Neural cell (in vitro differentiated cells): Measurements from ENCODE around the gene PRMT2. TPM values are rescaled to one million over a fixed set of nuclear protein-coding genes. Genes with fewer than 3 reads are reported as not detected.

ENCODE experiments used
- H2AFZ ChIP-seq: fragments of 200-600, 300-800 bp; sonication (generic), shearing (Covaris generic); 2 replicates; pipeline ENCODE4 v1.6.0; 2014; ENCODE audit warnings: low read depth, mild to moderate bottlenecking, antibody characterized with exemption, low read length, moderate library complexity
- H3F3A ChIP-seq: fragments of 200-600 bp; shearing (Covaris generic); 2 replicates; pipeline ENCODE4 v1.6.1; 2016; ENCODE audit warnings: mild to moderate bottlenecking, moderate library complexity, mixed read lengths, antibody characterized with exemption, low read length; ENCODE audit not compliant: insufficient read depth, poor library complexity, severe bottlenecking
- H3K27ac ChIP-seq: fragments of 200-600, 300-800 bp; sonication (generic), shearing (Covaris generic); 2 replicates; pipeline ENCODE4 v1.5.1; 2014; ENCODE audit warnings: mild to moderate bottlenecking, low read length, moderate library complexity
- H3K27me3 ChIP-seq: fragments of 300-800, 200-600 bp; sonication (generic), shearing (Covaris generic); 2 replicates; pipeline ENCODE4 v1.6.0; 2014; ENCODE audit warnings: mild to moderate bottlenecking, low read depth, low read length, moderate library complexity; ENCODE audit not compliant: insufficient read depth
- H3K36me3 ChIP-seq: fragments of 300-800, 200-600 bp; sonication (generic), shearing (Covaris generic); 2 replicates; pipeline ENCODE4 v1.5.1; 2014; ENCODE audit warnings: mild to moderate bottlenecking, antibody characterized with exemption, low read length, moderate library complexity; ENCODE audit not compliant: insufficient read depth
- H3K4me2 ChIP-seq: fragments of 300-800, 200-600 bp; sonication (generic), shearing (Covaris generic); 2 replicates; pipeline ENCODE4 v1.6.0; 2014; ENCODE audit warnings: mild to moderate bottlenecking, low read length
- H3K4me3 ChIP-seq: fragments of 300-800, 200-600 bp; sonication (generic), shearing (Covaris generic); 2 replicates; pipeline ENCODE4 v1.5.1; 2014; ENCODE audit warnings: mild to moderate bottlenecking, low read length, moderate library complexity
- H3K79me2 ChIP-seq: fragments of 200-600 bp; shearing (Covaris generic); replicated peaks from 2 replicates; pipeline ENCODE4 v1.6.0; 2014; ENCODE audit warnings: mild to moderate bottlenecking, low read length, moderate library complexity; ENCODE audit not compliant: insufficient read depth
- H3K9ac ChIP-seq: fragments of 300-800, 200-600 bp; sonication (generic), shearing (Covaris generic); 2 replicates; pipeline ENCODE4 v1.6.1; 2016; ENCODE audit warnings: mild to moderate bottlenecking, low read length, mixed read lengths
- H3K9me2 ChIP-seq: fragments of 200-600 bp; shearing (Covaris generic); 2 replicates; pipeline ENCODE4 v1.6.1; 2016; ENCODE audit warnings: mild to moderate bottlenecking, low read length, mixed read lengths; ENCODE audit not compliant: insufficient read depth
- H3K9me3 ChIP-seq: fragments of 200-600, 300-800 bp; sonication (generic), shearing (Covaris generic); 2 replicates; pipeline ENCODE4 v1.6.1; 2016; ENCODE audit warnings: mild to moderate bottlenecking, mixed run types, low read length, moderate library complexity, mixed read lengths
- H4K20me1 ChIP-seq: fragments of 200-600 bp; shearing (Covaris generic); 2 replicates; pipeline ENCODE4 v1.6.1; 2016; ENCODE audit warnings: mild to moderate bottlenecking, mixed run types; ENCODE audit not compliant: insufficient read depth
- EP300 ChIP-seq: fragments of 450-650 bp; conservative IDR thresholded peaks from 2 replicates; pipeline ENCODE4 v1.6.1; 2014; ENCODE audit warnings: antibody characterized with exemption, mild to moderate bottlenecking, moderate library complexity; ENCODE audit not compliant: poor library complexity, severe bottlenecking
- EZH2 ChIP-seq: fragments of 200-600, 300-800 bp; shearing (Covaris generic), sonication (generic); IDR thresholded peaks from 2 replicates; pipeline ENCODE4 v1.6.1; 2014; ENCODE audit warnings: antibody characterized with exemption, low read length, borderline replicate concordance, mild to moderate bottlenecking; ENCODE audit not compliant: insufficient read depth, poor library complexity, severe bottlenecking
- MXI1 ChIP-seq: fragments of 450-650 bp; conservative IDR thresholded peaks from 2 replicates; pipeline ENCODE4 v1.6.1; 2014; ENCODE audit warnings: antibody characterized with exemption, mild to moderate bottlenecking; ENCODE audit not compliant: poor library complexity, severe bottlenecking
- POLR2AphosphoS5 ChIP-seq: IDR thresholded peaks from 2 replicates; pipeline ENCODE4 v1.6.1; 2012
- RAD21 ChIP-seq: fragments of 450-650 bp; conservative IDR thresholded peaks from 2 replicates; pipeline ENCODE4 v1.6.1; 2014; ENCODE audit warnings: antibody characterized with exemption, mild to moderate bottlenecking, moderate library complexity
- SMC3 ChIP-seq: fragments of 450-650 bp; conservative IDR thresholded peaks from 2 replicates; pipeline ENCODE4 v1.6.1; 2014; ENCODE audit warnings: antibody characterized with exemption, mild to moderate bottlenecking, moderate library complexity; ENCODE audit not compliant: poor library complexity
- TAF1 ChIP-seq: IDR thresholded peaks from 2 replicates; pipeline ENCODE4 v1.6.1; 2012; ENCODE audit warnings: low read depth
- polyA plus RNA-seq: library from polyadenylated mRNA; depleted of rRNA; stranded (reverse); fragments of >200 nt; gene quantifications from 2 replicates; pipeline ENCODE4 v1.2.3, GENCODE V29; 2014
- TF ChIP-seq, protein P1 (sequence below): fragments of 450-650 bp; IDR thresholded peaks from 2 replicates; pipeline ENCODE4 v1.5.1; 2014; ENCODE audit warnings: antibody characterized with exemption, mild to moderate bottlenecking, moderate library complexity; ENCODE audit not compliant: poor library complexity, severe bottlenecking
- TF ChIP-seq, protein P2 (sequence below): IDR thresholded peaks from 2 replicates; pipeline ENCODE4 v1.6.1; 2012; ENCODE audit warnings: borderline replicate concordance

PRMT2 gene
- polyA plus RNA-seq, 1 donor from 2014 or later: 313 TPM

DNA sequence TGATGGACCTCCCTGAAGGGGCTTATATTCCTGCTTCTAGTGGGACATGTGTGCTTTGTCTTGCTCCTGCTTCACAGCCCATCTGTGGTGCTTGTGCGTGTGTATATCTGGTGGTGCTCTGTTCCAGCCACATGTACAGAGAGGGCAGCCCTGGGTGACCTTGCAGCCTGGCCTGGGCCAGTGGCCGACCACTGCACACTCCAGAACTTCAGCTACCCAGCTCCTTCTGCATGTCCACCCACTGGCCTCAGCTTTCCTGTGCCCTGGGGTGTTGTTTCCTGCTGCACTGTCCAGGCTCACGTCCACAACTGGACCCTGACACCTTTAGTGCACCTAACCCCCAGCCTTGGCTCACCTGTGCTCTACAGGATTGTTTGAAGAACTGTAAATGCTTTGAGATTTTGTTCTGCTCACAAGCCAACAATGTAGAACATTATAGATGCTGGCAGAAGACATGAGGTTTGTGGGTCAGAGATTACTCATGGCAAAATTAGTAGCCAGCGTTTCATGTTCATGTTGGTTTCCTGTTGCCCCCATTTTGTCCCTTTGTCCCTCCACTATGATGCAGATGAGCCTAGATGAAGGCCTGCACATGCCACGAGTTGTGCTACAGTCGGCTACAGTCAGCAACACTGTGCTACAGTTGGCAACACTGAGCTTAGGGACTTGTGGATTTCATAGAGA, 25.3 kb upstream of the PRMT2 start:
- TF ChIP-seq POLR2AphosphoS5 (no peak), EP300 (no peak), RAD21 (no peak), EZH2 (no peak)
- TF ChIP-seq, protein P1, sequence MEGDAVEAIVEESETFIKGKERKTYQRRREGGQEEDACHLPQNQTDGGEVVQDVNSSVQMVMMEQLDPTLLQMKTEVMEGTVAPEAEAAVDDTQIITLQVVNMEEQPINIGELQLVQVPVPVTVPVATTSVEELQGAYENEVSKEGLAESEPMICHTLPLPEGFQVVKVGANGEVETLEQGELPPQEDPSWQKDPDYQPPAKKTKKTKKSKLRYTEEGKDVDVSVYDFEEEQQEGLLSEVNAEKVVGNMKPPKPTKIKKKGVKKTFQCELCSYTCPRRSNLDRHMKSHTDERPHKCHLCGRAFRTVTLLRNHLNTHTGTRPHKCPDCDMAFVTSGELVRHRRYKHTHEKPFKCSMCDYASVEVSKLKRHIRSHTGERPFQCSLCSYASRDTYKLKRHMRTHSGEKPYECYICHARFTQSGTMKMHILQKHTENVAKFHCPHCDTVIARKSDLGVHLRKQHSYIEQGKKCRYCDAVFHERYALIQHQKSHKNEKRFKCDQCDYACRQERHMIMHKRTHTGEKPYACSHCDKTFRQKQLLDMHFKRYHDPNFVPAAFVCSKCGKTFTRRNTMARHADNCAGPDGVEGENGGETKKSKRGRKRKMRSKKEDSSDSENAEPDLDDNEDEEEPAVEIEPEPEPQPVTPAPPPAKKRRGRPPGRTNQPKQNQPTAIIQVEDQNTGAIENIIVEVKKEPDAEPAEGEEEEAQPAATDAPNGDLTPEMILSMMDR: no peak

DNA sequence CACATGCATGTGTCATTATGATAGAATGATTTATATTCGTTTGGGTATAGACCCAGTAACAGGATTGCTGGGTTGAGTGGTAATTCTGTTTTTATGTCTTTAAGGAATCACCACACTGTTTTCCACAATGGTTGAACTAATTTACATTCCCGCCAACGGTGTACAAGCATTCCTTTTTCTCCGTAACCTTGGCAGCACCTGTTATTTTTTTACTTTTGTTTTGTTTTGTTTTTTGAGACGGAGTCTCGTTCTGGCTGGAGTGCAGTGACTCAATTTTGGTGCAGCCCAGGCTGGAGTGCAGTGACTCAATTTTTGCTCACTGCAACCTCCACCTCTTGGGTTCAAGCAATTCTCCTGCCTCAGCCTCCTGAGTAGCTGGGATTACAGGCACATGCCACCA, 22.1 kb upstream of the PRMT2 start:
- TF ChIP-seq RAD21 (no peak), EZH2 (no peak), SMC3 (no peak), POLR2AphosphoS5 (no peak), MXI1 (no peak), TAF1 (no peak), EP300 (no peak)
- TF ChIP-seq, protein P1: no peak
- TF ChIP-seq, protein P2, sequence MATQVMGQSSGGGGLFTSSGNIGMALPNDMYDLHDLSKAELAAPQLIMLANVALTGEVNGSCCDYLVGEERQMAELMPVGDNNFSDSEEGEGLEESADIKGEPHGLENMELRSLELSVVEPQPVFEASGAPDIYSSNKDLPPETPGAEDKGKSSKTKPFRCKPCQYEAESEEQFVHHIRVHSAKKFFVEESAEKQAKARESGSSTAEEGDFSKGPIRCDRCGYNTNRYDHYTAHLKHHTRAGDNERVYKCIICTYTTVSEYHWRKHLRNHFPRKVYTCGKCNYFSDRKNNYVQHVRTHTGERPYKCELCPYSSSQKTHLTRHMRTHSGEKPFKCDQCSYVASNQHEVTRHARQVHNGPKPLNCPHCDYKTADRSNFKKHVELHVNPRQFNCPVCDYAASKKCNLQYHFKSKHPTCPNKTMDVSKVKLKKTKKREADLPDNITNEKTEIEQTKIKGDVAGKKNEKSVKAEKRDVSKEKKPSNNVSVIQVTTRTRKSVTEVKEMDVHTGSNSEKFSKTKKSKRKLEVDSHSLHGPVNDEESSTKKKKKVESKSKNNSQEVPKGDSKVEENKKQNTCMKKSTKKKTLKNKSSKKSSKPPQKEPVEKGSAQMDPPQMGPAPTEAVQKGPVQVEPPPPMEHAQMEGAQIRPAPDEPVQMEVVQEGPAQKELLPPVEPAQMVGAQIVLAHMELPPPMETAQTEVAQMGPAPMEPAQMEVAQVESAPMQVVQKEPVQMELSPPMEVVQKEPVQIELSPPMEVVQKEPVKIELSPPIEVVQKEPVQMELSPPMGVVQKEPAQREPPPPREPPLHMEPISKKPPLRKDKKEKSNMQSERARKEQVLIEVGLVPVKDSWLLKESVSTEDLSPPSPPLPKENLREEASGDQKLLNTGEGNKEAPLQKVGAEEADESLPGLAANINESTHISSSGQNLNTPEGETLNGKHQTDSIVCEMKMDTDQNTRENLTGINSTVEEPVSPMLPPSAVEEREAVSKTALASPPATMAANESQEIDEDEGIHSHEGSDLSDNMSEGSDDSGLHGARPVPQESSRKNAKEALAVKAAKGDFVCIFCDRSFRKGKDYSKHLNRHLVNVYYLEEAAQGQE: no peak
- Histone ChIP-seq H3K4me3 (no peak overlapping the region), H3K9me2 (no peaks in the 10 kb centered on the region), H3K27me3 (no peaks in the 10 kb centered on the region), H2AFZ (no peak overlapping the region), H3K36me3 (no peaks in the 10 kb centered on the region), H3F3A (no peaks in the 10 kb centered on the region), H3K4me2 (no peak overlapping the region), H3K79me2 (no peaks in the 10 kb centered on the region), H3K9me3 (no peaks in the 10 kb centered on the region), H4K20me1 (no peaks in the 10 kb centered on the region), H3K27ac (no peak overlapping the region), H3K9ac (no peak overlapping the region)

More for the DNA sequence above, 25.3 kb upstream of the PRMT2 start:
- Histone ChIP-seq H3K27ac (no peak overlapping the region), H3K79me2 (no peaks in the 10 kb centered on the region), H3K9me3 (no peaks in the 10 kb centered on the region), H3K9ac (no peak overlapping the region), H2AFZ (no peak overlapping the region), H3K4me2 (no peak overlapping the region), H3F3A (no peaks in the 10 kb centered on the region), H3K4me3 (no peak overlapping the region), H3K27me3 (no peaks in the 10 kb centered on the region), H4K20me1 (no peaks in the 10 kb centered on the region), H3K9me2 (no peaks in the 10 kb centered on the region), H3K36me3 (no peaks in the 10 kb centered on the region)
